OCI-LY7 (cell line): ENCODE measurements around the gene FMNL2. TPM values are rescaled to one million over a fixed set of nuclear protein-coding genes. Genes with fewer than 3 reads are reported as not detected.

Experiments used
- BruUV-seq: library from RNA; stranded (reverse); fragments of 400-500 nt; replicated peaks from 2 replicates; lab custom pipeline; 2021; lab: Mats Ljungman, UMichigan
- CTCF ChIA-PET: fragments of 300-600 bp; sonication (Branson Sonifier 250); formaldehyde crosslinking; loops from one replicate; lab custom pipeline; 2022; ENCODE audit warnings: antibody characterized with exemption; ENCODE audit not compliant: unreplicated experiment; lab: Charles Lee
- POLR2A ChIA-PET: fragments of 300-600 bp; sonication (Branson Sonifier 250); formaldehyde crosslinking; loops from one replicate; lab custom pipeline; 2022; ENCODE audit warnings: antibody characterized with exemption; lab: Charles Lee
- DNase-seq: peaks from one replicate; pipeline ENCODE4 v3.0.0-alpha.2; 2015; ENCODE audit warnings: low spot score
- H2AFZ ChIP-seq: fragments of 200-600 bp; sonication (generic), shearing (Covaris generic); 2 replicates; pipeline ENCODE4 v1.6.1; 2014; ENCODE audit warnings: mild to moderate bottlenecking, antibody characterized with exemption, low read length, moderate library complexity
- H3K27ac ChIP-seq: fragments of 200-600 bp; sonication (generic); 2 replicates; pipeline ENCODE4 v1.5.1; 2014; ENCODE audit warnings: mixed run types, low read depth, mild to moderate bottlenecking, moderate library complexity, low read length, inconsistent platforms; ENCODE audit not compliant: poor library complexity, severe bottlenecking
- H3K36me3 ChIP-seq: fragments of 200-600 bp; sonication (generic); 2 replicates; pipeline ENCODE4 v1.6.1; 2014; ENCODE audit warnings: mild to moderate bottlenecking, antibody characterized with exemption, low read length, moderate library complexity, mixed read lengths; ENCODE audit not compliant: insufficient read depth
- H3K4me1 ChIP-seq: fragments of 200-600 bp; sonication (generic); 2 replicates; pipeline ENCODE4 v1.5.1; 2014; ENCODE audit warnings: mild to moderate bottlenecking, low read length; ENCODE audit not compliant: insufficient read depth, poor library complexity, severe bottlenecking
- H3K4me2 ChIP-seq: fragments of 200-600 bp; sonication (generic); 2 replicates; pipeline ENCODE4 v1.6.1; 2014; ENCODE audit warnings: mild to moderate bottlenecking, low read length
- H3K4me3 ChIP-seq: fragments of 200-600 bp; sonication (generic); 2 replicates; pipeline ENCODE4 v1.5.1; 2014; ENCODE audit warnings: mild to moderate bottlenecking, low read depth, low read length; ENCODE audit not compliant: poor library complexity, severe bottlenecking
- H3K79me2 ChIP-seq: fragments of 200-600 bp; sonication (generic); 2 replicates; pipeline ENCODE4 v1.6.1; 2016; ENCODE audit warnings: low read depth, mild to moderate bottlenecking, low read length, moderate library complexity, mixed read lengths; ENCODE audit not compliant: insufficient read depth
- H3K9me2 ChIP-seq: fragments of 200-600 bp; sonication (generic); 2 replicates; pipeline ENCODE4 v1.6.1; 2016; ENCODE audit warnings: mild to moderate bottlenecking, low read length, mixed read lengths; ENCODE audit not compliant: insufficient read depth
- H3K9me3 ChIP-seq: fragments of 200-600 bp; sonication (generic); 2 replicates; pipeline ENCODE4 v1.6.1; 2014; ENCODE audit warnings: mild to moderate bottlenecking, mixed run types, low read length, mixed read lengths
- H4K20me1 ChIP-seq: fragments of 200-600 bp; sonication (generic); 2 replicates; pipeline ENCODE4 v1.6.1; 2014; ENCODE audit warnings: mild to moderate bottlenecking, antibody characterized with exemption, low read length, moderate library complexity, mixed read lengths; ENCODE audit not compliant: insufficient read depth
- EZH2phosphoT487 ChIP-seq: fragments of 200-600 bp; sonication (generic); IDR thresholded peaks from 2 replicates; pipeline ENCODE4 v1.6.1; 2018; ENCODE audit warnings: low read depth, borderline replicate concordance, mild to moderate bottlenecking, mixed run types, antibody characterized with exemption, low read length, moderate library complexity, mixed read lengths
- intact Hi-C: fragments of 100-400 bp; cut with micrococcal nuclease; formaldehyde crosslinking; loops from one replicate; pipeline ENCODE4 v1.10.0; 2022; ENCODE audit not compliant: unreplicated experiment
- total RNA-seq, 2 experiments: library from RNA; depleted of rRNA in 1 of 2; stranded (reverse); fragments of >200 nt in 1 of 2; shearing (Covaris generic) in 1 of 2; gene quantifications; 2 replicates each; pipeline ENCODE4 v1.2.3, GENCODE V29; 2014 to 2022
- TF ChIP-seq, protein P1 (sequence below): fragments of 200-600 bp; sonication (generic); conservative IDR thresholded peaks from 2 replicates; pipeline ENCODE4 v1.5.1; 2014; ENCODE audit warnings: mild to moderate bottlenecking, antibody characterized with exemption, low read length, moderate library complexity, mixed read lengths

The FMNL2 gene
- total RNA-seq, 2 experiments from 2014 or later = 0.03 to 0.21 TPM

DNA sequence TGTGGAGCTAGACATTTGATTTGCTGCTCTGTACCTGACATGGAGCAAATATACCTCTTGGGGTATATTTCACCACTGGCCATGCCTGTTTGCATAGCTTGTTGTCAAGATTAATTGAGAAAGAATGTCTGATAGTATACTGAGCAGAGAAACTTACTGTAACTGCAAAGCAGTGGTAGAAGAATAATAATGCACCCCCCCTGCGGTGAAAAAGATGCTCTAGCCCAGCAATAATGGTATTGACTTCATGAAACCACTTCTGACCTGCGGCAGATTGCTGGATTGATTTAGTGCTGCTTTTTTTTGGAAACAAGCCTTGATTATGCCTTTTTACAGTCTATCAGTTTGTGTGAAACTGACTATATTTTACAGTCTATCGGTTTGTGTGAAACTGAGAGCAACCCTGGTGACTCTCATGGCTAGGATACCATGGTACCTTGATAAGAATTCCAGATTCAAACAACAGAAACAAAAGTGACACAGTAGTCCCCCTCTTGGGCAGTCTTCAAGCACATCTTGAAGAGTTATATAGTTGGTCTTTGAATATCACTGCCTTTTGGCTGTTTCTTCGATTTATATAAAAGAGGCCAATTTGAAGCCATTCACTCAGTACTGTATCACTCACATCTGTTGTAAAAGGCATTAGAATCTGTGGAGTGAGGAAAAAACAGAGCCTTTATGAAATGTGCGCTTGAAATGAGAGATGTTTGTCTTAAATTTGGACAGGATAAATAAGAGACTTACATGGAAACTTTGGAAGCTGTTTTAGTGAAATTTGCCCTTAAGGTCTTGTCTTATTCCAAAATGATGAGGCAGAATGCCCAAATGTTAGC is 102.5 kb downstream of the FMNL2 start:
- no peak overlapping the region for H3K27ac ChIP-seq
- TF ChIP-seq, protein P1, sequence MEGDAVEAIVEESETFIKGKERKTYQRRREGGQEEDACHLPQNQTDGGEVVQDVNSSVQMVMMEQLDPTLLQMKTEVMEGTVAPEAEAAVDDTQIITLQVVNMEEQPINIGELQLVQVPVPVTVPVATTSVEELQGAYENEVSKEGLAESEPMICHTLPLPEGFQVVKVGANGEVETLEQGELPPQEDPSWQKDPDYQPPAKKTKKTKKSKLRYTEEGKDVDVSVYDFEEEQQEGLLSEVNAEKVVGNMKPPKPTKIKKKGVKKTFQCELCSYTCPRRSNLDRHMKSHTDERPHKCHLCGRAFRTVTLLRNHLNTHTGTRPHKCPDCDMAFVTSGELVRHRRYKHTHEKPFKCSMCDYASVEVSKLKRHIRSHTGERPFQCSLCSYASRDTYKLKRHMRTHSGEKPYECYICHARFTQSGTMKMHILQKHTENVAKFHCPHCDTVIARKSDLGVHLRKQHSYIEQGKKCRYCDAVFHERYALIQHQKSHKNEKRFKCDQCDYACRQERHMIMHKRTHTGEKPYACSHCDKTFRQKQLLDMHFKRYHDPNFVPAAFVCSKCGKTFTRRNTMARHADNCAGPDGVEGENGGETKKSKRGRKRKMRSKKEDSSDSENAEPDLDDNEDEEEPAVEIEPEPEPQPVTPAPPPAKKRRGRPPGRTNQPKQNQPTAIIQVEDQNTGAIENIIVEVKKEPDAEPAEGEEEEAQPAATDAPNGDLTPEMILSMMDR = no peak
- no peak for TF ChIP-seq EZH2phosphoT487
- no peak overlapping the region for H3K4me2 ChIP-seq
- no peaks in the 10 kb centered on the region for H3K79me2 ChIP-seq
- no peaks in the 10 kb centered on the region for H3K36me3 ChIP-seq
- no peak for DNase-seq
- no peaks in the 10 kb centered on the region for H3K9me2 ChIP-seq
- intact Hi-C loops = no loop called here
- ChIA-PET POLR2A (no interaction called here), CTCF (no interaction called here)
- H3K9me3 ChIP-seq = no peaks in the 10 kb centered on the region
- H4K20me1 ChIP-seq = no peaks in the 10 kb centered on the region
- H2AFZ ChIP-seq = no peak overlapping the region
- BruUV-seq = no TSS peak
- no peaks in the 10 kb centered on the region for H3K4me1 ChIP-seq
- no peak overlapping the region for H3K4me3 ChIP-seq

- no peak for DNase-seq
- H3K79me2 ChIP-seq = no peaks in the 10 kb centered on the region
- no peak overlapping the region for H3K27ac ChIP-seq
- ChIA-PET POLR2A (no interaction called here), CTCF (no interaction called here)
- no peaks in the 10 kb centered on the region for H3K9me3 ChIP-seq
- intact Hi-C loops = no loop called here
- TF ChIP-seq, protein P1 = no peak
- TF ChIP-seq EZH2phosphoT487 = no peak
- no peak overlapping the region for H3K4me2 ChIP-seq
- H3K36me3 ChIP-seq = no peaks in the 10 kb centered on the region
- no peak overlapping the region for H2AFZ ChIP-seq
- H3K4me1 ChIP-seq = no peaks in the 10 kb centered on the region
- H3K9me2 ChIP-seq = no peaks in the 10 kb centered on the region
- H3K4me3 ChIP-seq = no peak overlapping the region
- H4K20me1 ChIP-seq = no peaks in the 10 kb centered on the region
- no TSS peak for BruUV-seq
Observed at GRCh38 chr2:152440049-152440448, 105.1 kb downstream of the FMNL2 start.

DNA sequence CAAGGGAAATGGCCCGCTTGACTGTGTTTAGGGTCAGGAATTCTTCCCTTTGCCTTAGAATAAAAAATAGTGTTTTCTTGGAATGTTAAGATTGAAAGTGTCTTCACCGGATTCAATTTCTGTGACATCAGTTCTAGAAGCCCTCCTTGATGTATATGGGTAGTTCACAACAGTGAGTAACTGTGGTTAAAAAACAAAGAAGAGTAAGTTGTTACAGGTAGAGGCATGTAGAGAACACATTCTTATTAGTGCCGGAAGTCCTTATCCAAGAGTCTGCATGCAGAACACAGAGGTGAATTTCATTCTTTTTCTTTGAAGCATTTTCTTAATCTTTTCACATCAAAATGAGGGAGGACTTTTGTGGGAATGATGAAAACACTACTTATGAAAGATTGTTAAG is 105.5 kb downstream of the FMNL2 start:
- H3K4me2 ChIP-seq = no peak overlapping the region
- ChIA-PET POLR2A (no interaction called here), CTCF (no interaction called here)

More for the DNA sequence above, 105.5 kb downstream of the FMNL2 start:
- Histone ChIP-seq H3K27ac (no peak overlapping the region), H3K4me1 (no peaks in the 10 kb centered on the region), H3K4me3 (no peak overlapping the region), H3K9me3 (no peaks in the 10 kb centered on the region), H3K9me2 (no peaks in the 10 kb centered on the region), H2AFZ (no peak overlapping the region), H3K36me3 (no peaks in the 10 kb centered on the region), H3K79me2 (no peaks in the 10 kb centered on the region), H4K20me1 (no peaks in the 10 kb centered on the region)
- intact Hi-C loops = no loop called here
- no TSS peak for BruUV-seq
- TF ChIP-seq EZH2phosphoT487 = no peak
- TF ChIP-seq, protein P1 = no peak
- DNase-seq = no peak
